ENCODE data around the gene HASPIN.
"Not testable (repeated sequence)": the region's sequence is repeated elsewhere in the genome, so short reads cannot be mapped to it uniquely, and the experiment has no call there.

HASPIN gene

DNA sequence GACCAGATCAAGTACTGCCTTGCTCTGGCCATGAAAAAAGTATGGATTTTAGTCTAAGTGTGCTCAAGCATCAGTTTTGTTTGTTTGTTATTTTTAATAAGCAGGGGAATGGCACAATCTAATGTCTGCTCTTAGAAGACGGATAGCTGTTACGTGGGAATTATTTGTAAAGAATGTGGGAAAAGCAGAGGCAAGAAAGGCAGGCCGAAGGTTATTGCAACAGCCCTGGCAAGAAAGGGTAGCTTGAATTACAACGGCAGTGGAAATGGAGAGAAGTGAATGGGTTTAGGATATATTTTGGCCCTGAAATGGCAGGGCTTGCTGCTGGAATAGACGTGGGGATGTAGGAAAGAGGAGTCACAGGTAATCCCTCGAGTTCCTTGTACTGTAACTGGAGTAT is 987 bp upstream of the HASPIN start:
- Histone ChIP-seq H3K36me3 (ENCODE audit: control insufficient read depth in 4 of 4, insufficient read depth in 4 of 4, low read length in 3 of 4) (peaks cover 0 to 33% (median 10%) of the 10 kb centered on the region in 4 experiments), H3K4me1 (ENCODE audit: control extremely low read depth in 1 of 4, control insufficient read depth in 4 of 4, insufficient read depth in 4 of 4, low read length in 3 of 4) (peaks cover 25 to 43% (median 32%) of the 10 kb centered on the region in 4 experiments), H3K27me3 (replicated peaks in 2 of 5; ENCODE audit: control insufficient read depth in 4 of 5, insufficient read depth in 5 of 5, low read length in 4 of 5) (no peaks in the 10 kb centered on the region), H3K27ac (ENCODE audit: insufficient read depth in 1 of 2, low read depth in 1 of 2, low read length in 2 of 2, poor library complexity in 1 of 2, severe bottlenecking in 2 of 2) (peak overlapping the region; percentile 74 to 90), H3K9me3 (ENCODE audit: control extremely low read depth in 1 of 5, control insufficient read depth in 4 of 5, insufficient read depth in 2 of 5, low read depth in 1 of 5, low read length in 4 of 5) (no peaks in the 10 kb centered on the region), H3K4me3 (ENCODE audit: control insufficient read depth in 1 of 7, extremely low read depth in 1 of 7, insufficient read depth in 4 of 7, low read depth in 2 of 7, low read length in 6 of 7) (peak overlapping the region; percentile 81 to 99 (median 91))
- ChIA-PET POLR2A (interaction anchor here (1.0 kb wide), 1 partner anchor 10 kb away, joined by 4 read pairs; no protein-coding TSS in a partner anchor), CTCF (interaction anchor here (1.4 to 2.8 kb wide), 4 partner anchors 10 to 40 kb away, joined by 5 to 11 read pairs (median 7); no protein-coding TSS in a partner anchor)
- DNase-seq, result no peak
- WGBS (ENCODE audit: insufficient coverage), result 73% methylated on average over 6 of the region's 6 CpGs

DNA sequence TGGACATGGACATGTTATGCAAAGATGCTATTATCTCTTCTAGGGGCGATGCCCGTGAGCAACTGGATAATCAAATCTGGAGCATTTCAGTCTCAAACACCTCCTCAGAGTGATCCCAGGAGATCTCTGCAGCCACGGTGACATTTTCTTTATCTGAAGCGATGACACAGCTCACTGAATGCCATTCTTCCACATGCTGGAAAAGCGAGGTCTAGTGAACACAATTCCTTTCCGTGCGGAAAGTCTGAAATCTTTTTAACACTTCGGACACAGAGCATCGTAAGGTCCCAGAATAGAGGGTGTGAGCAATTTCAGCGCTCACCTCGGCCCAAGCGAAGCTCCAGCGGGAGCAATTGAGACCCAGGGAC is 531 bp upstream of the HASPIN start:
- CTCF ChIA-PET, result interaction anchor here (1.0 to 2.8 kb wide), 5 partner anchors 11 to 103 kb away, joined by 3 to 11 read pairs (median 5); no protein-coding TSS in a partner anchor
- Histone ChIP-seq H3K36me3 (ENCODE audit: control insufficient read depth in 4 of 4, insufficient read depth in 4 of 4, low read length in 3 of 4) (peaks cover 0 to 33% (median 9%) of the 10 kb centered on the region in 4 experiments), H3K4me1 (ENCODE audit: control extremely low read depth in 1 of 4, control insufficient read depth in 4 of 4, insufficient read depth in 4 of 4, low read length in 3 of 4) (peaks cover 25 to 43% (median 32%) of the 10 kb centered on the region in 4 experiments), H3K4me3 (ENCODE audit: control insufficient read depth in 1 of 7, extremely low read depth in 1 of 7, insufficient read depth in 4 of 7, low read depth in 2 of 7, low read length in 6 of 7) (peak overlapping the region; percentile 81 to 99 (median 91)), H3K9me3 (ENCODE audit: control extremely low read depth in 1 of 5, control insufficient read depth in 4 of 5, insufficient read depth in 2 of 5, low read depth in 1 of 5, low read length in 4 of 5) (no peaks in the 10 kb centered on the region), H3K27ac (ENCODE audit: insufficient read depth in 1 of 2, low read depth in 1 of 2, low read length in 2 of 2, poor library complexity in 1 of 2, severe bottlenecking in 2 of 2) (peak overlapping the region; percentile 74 to 90), H3K27me3 (replicated peaks in 2 of 5; ENCODE audit: control insufficient read depth in 4 of 5, insufficient read depth in 5 of 5, low read length in 4 of 5) (no peaks in the 10 kb centered on the region)
- WGBS (ENCODE audit: insufficient coverage), result 4% methylated on average over 13 of the region's 13 CpGs
- POLR2A ChIA-PET, result interaction anchor here (1.0 kb wide), 1 partner anchor 10 kb away, joined by 4 read pairs; no protein-coding TSS in a partner anchor
- no peak for DNase-seq

DNA sequence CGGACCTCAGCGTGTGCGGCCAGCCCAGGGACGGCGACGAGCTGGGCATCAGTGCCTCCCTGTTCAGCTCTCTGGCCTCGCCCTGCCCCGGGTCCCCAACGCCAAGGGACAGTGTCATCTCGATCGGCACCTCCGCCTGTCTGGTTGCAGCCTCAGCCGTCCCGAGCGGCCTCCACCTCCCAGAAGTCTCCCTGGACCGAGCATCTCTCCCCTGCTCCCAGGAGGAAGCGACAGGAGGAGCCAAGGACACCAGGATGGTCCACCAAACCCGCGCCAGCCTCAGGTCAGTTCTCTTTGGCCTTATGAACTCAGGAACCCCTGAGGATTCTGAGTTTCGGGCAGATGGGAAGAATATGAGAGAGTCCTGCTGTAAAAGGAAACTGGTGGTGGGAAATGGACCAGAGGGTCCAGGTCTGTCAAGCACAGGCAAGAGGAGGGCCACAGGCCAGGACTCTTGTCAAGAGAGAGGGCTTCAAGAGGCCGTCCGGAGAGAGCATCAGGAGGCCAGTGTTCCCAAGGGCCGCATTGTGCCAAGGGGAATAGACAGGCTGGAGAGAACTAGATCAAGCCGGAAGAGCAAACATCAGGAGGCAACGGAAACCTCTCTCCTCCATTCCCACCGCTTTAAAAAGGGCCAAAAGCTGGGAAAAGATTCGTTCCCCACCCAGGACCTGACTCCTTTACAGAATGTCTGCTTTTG is 825 bp downstream of the HASPIN start:
- Histone ChIP-seq H3K4me1 (ENCODE audit: control extremely low read depth in 1 of 4, control insufficient read depth in 4 of 4, insufficient read depth in 4 of 4, low read length in 3 of 4) (peaks cover 21 to 38% (median 32%) of the 10 kb centered on the region in 4 experiments), H3K36me3 (ENCODE audit: control insufficient read depth in 4 of 4, insufficient read depth in 4 of 4, low read length in 3 of 4) (peaks cover 0 to 33% (median 6%) of the 10 kb centered on the region in 4 experiments), H3K4me3 (ENCODE audit: control insufficient read depth in 1 of 7, extremely low read depth in 1 of 7, insufficient read depth in 4 of 7, low read depth in 2 of 7, low read length in 6 of 7) (peak overlapping the region; percentile 81 to 99 (median 91)), H3K27me3 (replicated peaks in 2 of 5; ENCODE audit: control insufficient read depth in 4 of 5, insufficient read depth in 5 of 5, low read length in 4 of 5) (no peaks in the 10 kb centered on the region), H3K9me3 (ENCODE audit: control extremely low read depth in 1 of 5, control insufficient read depth in 4 of 5, insufficient read depth in 2 of 5, low read depth in 1 of 5, low read length in 4 of 5) (no peaks in the 10 kb centered on the region), H3K27ac (ENCODE audit: insufficient read depth in 1 of 2, low read depth in 1 of 2, low read length in 2 of 2, poor library complexity in 1 of 2, severe bottlenecking in 2 of 2) (peak overlapping the region in 1 of 2 experiments; percentile 90)
- POLR2A ChIA-PET, result no interaction called here
- WGBS (ENCODE audit: insufficient coverage), result 16% methylated on average over 20 of the region's 27 CpGs
- no peak for DNase-seq
- CTCF ChIA-PET, result interaction anchor here (1.9 to 2.8 kb wide), 2 partner anchors 12 to 13 kb away, joined by 9 to 11 read pairs; no protein-coding TSS in a partner anchor

DNA sequence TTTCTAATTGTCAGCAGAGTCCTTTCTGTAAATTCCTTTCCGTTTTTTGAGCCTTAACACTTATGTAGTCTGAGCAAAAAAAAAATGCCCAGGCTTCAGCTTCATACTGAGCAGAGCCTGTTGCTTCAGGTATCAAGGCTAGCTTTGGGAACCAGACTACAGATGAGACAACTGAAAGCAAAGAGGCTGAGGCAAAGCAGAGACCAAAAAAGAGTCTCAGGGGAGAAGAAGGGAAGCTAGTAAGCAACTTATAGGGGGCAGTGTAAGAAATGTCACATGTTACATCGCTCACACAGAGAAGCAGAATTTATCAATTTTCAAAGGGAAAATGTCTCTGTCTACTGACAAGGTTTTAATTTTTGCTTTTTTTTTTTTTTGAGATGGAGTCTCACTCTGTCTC is 3.3 kb downstream of the HASPIN start:
- H3K36me3 ChIP-seq (ENCODE audit: control insufficient read depth in 4 of 4, insufficient read depth in 4 of 4, low read length in 3 of 4), result peaks cover 0 to 33% (median 4%) of the 10 kb centered on the region in 4 experiments
- no peak overlapping the region for H3K4me3 ChIP-seq (ENCODE audit: control insufficient read depth in 1 of 7, extremely low read depth in 1 of 7, insufficient read depth in 4 of 7, low read depth in 2 of 7, low read length in 6 of 7)
- peaks cover 12 to 26% (median 21%) of the 10 kb centered on the region in 4 experiments for H3K4me1 ChIP-seq (ENCODE audit: control extremely low read depth in 1 of 4, control insufficient read depth in 4 of 4, insufficient read depth in 4 of 4, low read length in 3 of 4)
- POLR2A ChIA-PET, result no interaction called here
- 100% methylated on average over 1 of the region's 2 CpGs for WGBS (ENCODE audit: insufficient coverage)
- CTCF ChIA-PET, result interaction anchor here (2.2 to 6.6 kb wide), 4 partner anchors 10 to 118 kb away, joined by 4 to 49 read pairs (median 19); partner anchors contain the start of gene NCBP3
- no peaks in the 10 kb centered on the region for H3K27me3 ChIP-seq (replicated peaks in 2 of 5; ENCODE audit: control insufficient read depth in 4 of 5, insufficient read depth in 5 of 5, low read length in 4 of 5)
- no peak overlapping the region for H3K27ac ChIP-seq (ENCODE audit: insufficient read depth in 1 of 2, low read depth in 1 of 2, low read length in 2 of 2, poor library complexity in 1 of 2, severe bottlenecking in 2 of 2)
- no peaks in the 10 kb centered on the region for H3K9me3 ChIP-seq (ENCODE audit: control extremely low read depth in 1 of 5, control insufficient read depth in 4 of 5, insufficient read depth in 2 of 5, low read depth in 1 of 5, low read length in 4 of 5)
- no peak for DNase-seq

DNA sequence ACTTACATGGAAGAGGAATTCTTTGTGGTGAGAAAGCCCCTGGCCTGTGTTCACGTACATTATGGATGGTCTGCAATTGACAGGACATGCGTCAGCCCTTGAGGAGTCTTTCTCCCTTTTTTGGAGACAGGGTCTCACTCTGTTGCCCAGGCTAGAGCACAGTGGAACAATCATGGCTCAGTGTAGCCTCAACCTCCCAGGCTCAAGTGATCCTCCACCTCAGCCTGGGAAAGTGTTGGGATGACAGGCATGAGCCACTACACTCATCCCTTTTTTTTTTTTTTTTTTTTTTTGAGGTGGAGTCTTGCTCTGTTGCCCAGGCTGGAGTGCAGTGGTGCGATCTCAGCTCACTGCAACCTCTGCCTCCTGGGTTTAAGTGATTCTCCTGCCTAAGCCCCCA is 4.4 kb downstream of the HASPIN start:
- H3K9me3 ChIP-seq (ENCODE audit: control extremely low read depth in 1 of 5, control insufficient read depth in 4 of 5, insufficient read depth in 2 of 5, low read depth in 1 of 5, low read length in 4 of 5); H3K4me3 ChIP-seq (ENCODE audit: control insufficient read depth in 1 of 7, extremely low read depth in 1 of 7, insufficient read depth in 4 of 7, low read depth in 2 of 7, low read length in 6 of 7); POLR2A ChIA-PET; H3K27ac ChIP-seq (ENCODE audit: insufficient read depth in 1 of 2, low read depth in 1 of 2, low read length in 2 of 2, poor library complexity in 1 of 2, severe bottlenecking in 2 of 2); DNase-seq; H3K27me3 ChIP-seq (replicated peaks in 2 of 5; ENCODE audit: control insufficient read depth in 4 of 5, insufficient read depth in 5 of 5, low read length in 4 of 5): not testable (repeated sequence)
- Histone ChIP-seq H3K36me3 (ENCODE audit: control insufficient read depth in 4 of 4, insufficient read depth in 4 of 4, low read length in 3 of 4) (peaks cover 0 to 33% (median 4%) of the 10 kb centered on the region in 4 experiments), H3K4me1 (ENCODE audit: control extremely low read depth in 1 of 4, control insufficient read depth in 4 of 4, insufficient read depth in 4 of 4, low read length in 3 of 4) (peaks cover 6 to 17% (median 14%) of the 10 kb centered on the region in 4 experiments)
- 90% methylated on average over 2 of the region's 3 CpGs for whole genome bisulfite sequencing (ENCODE audit: insufficient coverage)
- CTCF ChIA-PET, result interaction anchor here (1.5 to 6.6 kb wide), 5 partner anchors 9 to 117 kb away, joined by 4 to 49 read pairs (median 10); partner anchors contain the start of gene NCBP3

DNA sequence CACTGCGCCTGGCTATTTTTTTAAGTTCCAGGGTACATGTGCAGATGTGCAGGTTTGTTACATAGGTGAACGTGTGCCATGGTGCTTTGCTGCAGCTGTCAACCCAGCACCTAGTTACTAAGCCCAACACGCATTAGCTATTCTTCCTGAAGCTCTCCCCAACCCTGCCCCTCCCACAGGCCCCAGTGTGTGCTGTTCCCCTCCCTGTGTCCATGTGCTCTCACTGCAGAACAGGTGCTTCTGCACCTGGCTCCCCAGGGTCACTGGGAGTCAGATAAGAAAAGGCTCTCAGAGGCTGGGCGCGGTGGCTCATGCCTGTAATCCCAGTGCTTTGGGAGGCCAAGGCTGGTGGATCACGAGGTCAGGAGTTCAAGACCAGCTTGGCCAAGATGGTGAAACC is 6.2 kb downstream of the HASPIN start:
- no peak overlapping the region for H3K27ac ChIP-seq (ENCODE audit: insufficient read depth in 1 of 2, low read depth in 1 of 2, low read length in 2 of 2, poor library complexity in 1 of 2, severe bottlenecking in 2 of 2)
- H3K9me3 ChIP-seq (ENCODE audit: control extremely low read depth in 1 of 5, control insufficient read depth in 4 of 5, insufficient read depth in 2 of 5, low read depth in 1 of 5, low read length in 4 of 5), result no peaks in the 10 kb centered on the region
- H3K4me1 ChIP-seq (ENCODE audit: control extremely low read depth in 1 of 4, control insufficient read depth in 4 of 4, insufficient read depth in 4 of 4, low read length in 3 of 4), result peaks cover 0 to 6% (median 2%) of the 10 kb centered on the region in 4 experiments
- ChIA-PET CTCF (interaction anchor here (1.2 to 6.6 kb wide), 4 partner anchors 9 to 97 kb away, joined by 4 to 49 read pairs (median 6); no protein-coding TSS in a partner anchor), POLR2A (no interaction called here)
- H3K27me3 ChIP-seq (replicated peaks in 2 of 5; ENCODE audit: control insufficient read depth in 4 of 5, insufficient read depth in 5 of 5, low read length in 4 of 5), result no peaks in the 10 kb centered on the region
- no peak for DNase-seq
- H3K36me3 ChIP-seq (ENCODE audit: control insufficient read depth in 4 of 4, insufficient read depth in 4 of 4, low read length in 3 of 4), result peaks cover 0 to 33% (median 4%) of the 10 kb centered on the region in 4 experiments
- no peak overlapping the region for H3K4me3 ChIP-seq (ENCODE audit: control insufficient read depth in 1 of 7, extremely low read depth in 1 of 7, insufficient read depth in 4 of 7, low read depth in 2 of 7, low read length in 6 of 7)
- 98% methylated on average over 6 of the region's 6 CpGs for WGBS (ENCODE audit: insufficient coverage)
